Astrocyte of the cerebellum (primary cell): ENCODE data around the gene AK3.
"Not testable (repeated sequence)": the region's sequence is repeated elsewhere in the genome, so short reads cannot be mapped to it uniquely, and the experiment has no call there.

Experiments used
- DNase-seq: peaks from one replicate; pipeline ENCODE4 v3.0.0-alpha.2; 2011; ENCODE audit warnings: low read depth
- H3K4me3 ChIP-seq: 2 replicates; pipeline ENCODE4 v1.5.1; 2011; ENCODE audit warnings: mild to moderate bottlenecking, low read depth, low read length, moderate library complexity
- CTCF ChIP-seq: IDR thresholded peaks from 2 replicates; pipeline ENCODE4 v1.5.1; 2012; ENCODE audit warnings: low read length, low read depth, moderate library complexity, mild to moderate bottlenecking; ENCODE audit errors: missing control alignments
- in situ Hi-C: cut with HindIII; loops from 2 replicates; pipeline ENCODE4 v1.10.0; 2017; ENCODE audit warnings: low sequenced_read_pairs

The AK3 gene

DNA sequence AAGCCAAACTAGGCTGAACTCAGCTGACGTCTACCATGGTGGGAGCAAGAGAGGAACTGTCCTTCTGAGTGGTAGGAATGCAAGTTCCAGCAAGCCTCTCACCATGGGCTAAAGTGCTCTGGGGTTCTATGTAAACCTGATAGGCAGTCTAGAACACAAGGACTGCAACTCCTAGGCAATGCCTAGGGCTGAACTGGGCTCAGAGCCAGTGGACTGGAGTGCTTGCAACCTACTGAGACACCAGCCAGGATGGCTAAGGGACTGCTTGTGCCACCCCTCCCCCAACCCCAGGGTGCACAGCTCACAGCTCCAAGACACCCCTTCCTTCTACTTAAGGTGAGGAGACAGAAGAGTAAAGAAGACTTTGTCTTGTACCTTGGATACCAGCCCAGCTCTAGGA is 39.6 kb upstream of the AK3 start:
- no peak overlapping the region for H3K4me3 ChIP-seq
- TF ChIP-seq CTCF, result no peak
- in situ Hi-C loops, result no loop called here
- DNase-seq, result no peak

- H3K4me3 ChIP-seq, in situ Hi-C loops, DNase-seq: not testable (repeated sequence)
These were observed 34.0 kb upstream of the AK3 start for GRCh38 chr9:4774958-4775357.

- no peak overlapping the region for H3K4me3 ChIP-seq
- in situ Hi-C loops, result no loop called here
- no peak for TF ChIP-seq CTCF
- no peak for DNase-seq
These were observed 33.2 kb upstream of the AK3 start for GRCh38 chr9:4774209-4774608.

GRCh38 chr9:4771788-4772187 is 30.8 kb upstream of the AK3 start:
- in situ Hi-C loops, result no loop called here
- TF ChIP-seq CTCF, result no peak
- DNase-seq, result no peak
- H3K4me3 ChIP-seq, result no peak overlapping the region

DNA sequence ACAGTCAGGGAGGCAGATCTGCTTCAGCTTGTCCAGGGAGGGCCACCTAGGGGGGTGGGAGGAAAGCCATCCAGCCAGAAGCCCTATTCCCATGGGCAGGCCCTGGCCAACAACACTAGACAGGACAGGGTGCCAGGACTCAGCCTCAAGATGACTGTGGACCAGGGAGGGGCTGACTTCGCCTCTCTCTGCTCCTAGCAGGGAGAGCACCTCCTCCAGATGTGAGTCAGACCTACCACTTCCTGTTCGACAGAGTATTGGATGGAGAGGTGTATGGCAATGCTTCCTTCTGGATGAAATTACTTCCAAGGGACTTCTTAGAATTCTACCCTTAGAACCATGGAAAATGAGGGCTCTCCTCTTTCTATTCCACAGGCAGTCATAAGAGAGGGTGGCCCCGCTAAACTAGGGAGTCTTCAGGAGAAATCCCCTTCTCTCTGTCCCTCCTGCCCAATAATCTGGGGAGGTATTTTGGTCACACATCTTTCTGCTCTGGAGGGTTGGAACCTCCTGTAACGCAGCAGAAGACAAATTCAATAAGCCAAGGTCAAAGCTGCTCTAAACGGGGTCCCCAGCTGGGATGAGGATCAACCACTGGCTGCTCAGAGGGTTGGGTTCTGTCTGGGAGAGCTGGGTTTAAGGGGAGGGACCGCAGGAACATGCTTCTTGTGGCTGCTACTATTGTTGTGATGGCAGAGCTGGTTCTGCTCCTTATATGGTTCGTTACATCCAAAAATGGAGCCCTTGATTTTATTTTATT is 28.5 kb upstream of the AK3 start:
- no peak overlapping the region for H3K4me3 ChIP-seq
- in situ Hi-C loops, result no loop called here
- DNase-seq, result no peak
- TF ChIP-seq CTCF, result no peak

GRCh38 chr9:4768681-4769080 is 27.7 kb upstream of the AK3 start:
- in situ Hi-C loops, result no loop called here
- H3K4me3 ChIP-seq, result no peak overlapping the region
- DNase-seq, result no peak
- no peak for TF ChIP-seq CTCF

DNA sequence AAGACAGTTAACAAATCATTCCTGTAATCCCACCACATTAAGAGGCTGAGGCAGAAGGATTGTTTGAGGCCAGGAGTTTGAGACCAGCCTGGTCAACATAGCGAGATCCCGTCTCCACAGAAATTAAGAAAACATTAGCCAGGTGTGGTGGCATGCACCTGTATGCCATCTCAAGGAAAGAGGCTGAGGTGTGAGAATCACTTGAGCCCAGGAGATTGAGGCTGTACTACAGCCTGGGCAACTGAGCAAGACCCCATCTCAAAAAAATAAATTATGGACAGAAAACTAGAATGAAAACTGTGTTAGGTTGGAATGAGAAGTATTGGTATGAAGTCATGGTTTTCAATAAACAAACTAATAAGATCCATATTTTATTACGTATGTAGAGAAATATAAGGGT is 23.0 kb upstream of the AK3 start:
- DNase-seq, result no peak
- in situ Hi-C loops, result no loop called here
- H3K4me3 ChIP-seq, result no peak overlapping the region
- TF ChIP-seq CTCF, result no peak
